Measurements from ENCODE around the gene TGFB2.

TGFB2 gene

DNA sequence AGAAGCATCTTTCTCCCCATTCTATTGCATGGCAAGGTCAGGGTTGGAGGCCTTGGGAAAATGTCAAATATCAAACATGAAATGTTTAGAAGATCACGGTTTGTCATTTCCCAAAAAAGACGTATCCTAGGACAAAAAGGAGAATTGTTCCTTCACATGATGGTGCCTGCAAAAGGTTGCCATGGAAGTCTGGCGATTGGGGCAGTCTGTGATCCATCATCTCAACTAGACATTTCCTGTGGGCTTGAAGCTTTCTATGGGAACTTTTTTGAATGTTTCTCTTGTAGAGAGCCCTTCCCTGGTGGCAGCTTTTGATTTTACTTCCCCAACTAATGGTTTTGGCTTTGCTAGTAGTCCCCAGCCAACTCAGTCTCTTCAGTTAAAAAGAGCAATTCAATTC lies 106.3 kb downstream of the TGFB2 start:
- TF ChIP-seq ZFX (IDR thresholded peaks at IDR 0.05) = no peak
- TF ChIP-seq, protein P1, sequence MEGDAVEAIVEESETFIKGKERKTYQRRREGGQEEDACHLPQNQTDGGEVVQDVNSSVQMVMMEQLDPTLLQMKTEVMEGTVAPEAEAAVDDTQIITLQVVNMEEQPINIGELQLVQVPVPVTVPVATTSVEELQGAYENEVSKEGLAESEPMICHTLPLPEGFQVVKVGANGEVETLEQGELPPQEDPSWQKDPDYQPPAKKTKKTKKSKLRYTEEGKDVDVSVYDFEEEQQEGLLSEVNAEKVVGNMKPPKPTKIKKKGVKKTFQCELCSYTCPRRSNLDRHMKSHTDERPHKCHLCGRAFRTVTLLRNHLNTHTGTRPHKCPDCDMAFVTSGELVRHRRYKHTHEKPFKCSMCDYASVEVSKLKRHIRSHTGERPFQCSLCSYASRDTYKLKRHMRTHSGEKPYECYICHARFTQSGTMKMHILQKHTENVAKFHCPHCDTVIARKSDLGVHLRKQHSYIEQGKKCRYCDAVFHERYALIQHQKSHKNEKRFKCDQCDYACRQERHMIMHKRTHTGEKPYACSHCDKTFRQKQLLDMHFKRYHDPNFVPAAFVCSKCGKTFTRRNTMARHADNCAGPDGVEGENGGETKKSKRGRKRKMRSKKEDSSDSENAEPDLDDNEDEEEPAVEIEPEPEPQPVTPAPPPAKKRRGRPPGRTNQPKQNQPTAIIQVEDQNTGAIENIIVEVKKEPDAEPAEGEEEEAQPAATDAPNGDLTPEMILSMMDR (conservative IDR thresholded peaks at IDR 0.05) = no peak
- H3K27ac ChIP-seq = no peak overlapping the region

DNA sequence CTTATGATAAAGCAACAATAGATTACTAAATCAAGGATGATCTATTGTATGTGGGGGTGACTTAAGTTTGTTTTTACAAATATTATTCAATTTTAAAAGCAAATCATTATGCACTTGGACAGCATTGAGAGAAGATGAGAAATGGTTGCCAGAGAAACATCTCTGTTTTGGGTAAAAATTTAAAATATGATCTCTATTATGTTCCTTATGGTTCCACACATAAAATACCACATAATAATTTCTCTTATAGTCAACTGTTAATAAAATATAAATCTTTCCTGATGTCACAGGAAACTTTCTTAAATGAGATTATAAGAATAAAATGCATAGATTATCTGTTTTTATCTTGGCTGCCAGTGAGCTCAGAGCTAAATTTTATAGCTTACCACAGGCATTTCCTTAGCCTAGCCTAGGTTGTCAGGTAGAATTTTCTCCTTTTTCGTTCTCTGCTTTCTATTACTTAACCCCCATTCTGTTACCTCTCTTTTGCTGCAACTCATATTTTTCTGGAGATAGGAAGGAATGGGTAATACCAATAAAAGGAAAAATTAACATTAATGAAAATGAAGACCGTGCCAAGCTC lies 109.7 kb downstream of the TGFB2 start:
- TF ChIP-seq, protein P1 (conservative IDR thresholded peaks at IDR 0.05) = no peak
- TF ChIP-seq ZFX (IDR thresholded peaks at IDR 0.05) = no peak
- no peak overlapping the region for H3K27ac ChIP-seq

GRCh38 chr1:218456444-218456843 lies 111.3 kb downstream of the TGFB2 start:
- TF ChIP-seq, protein P1 (conservative IDR thresholded peaks at IDR 0.05) = no peak
- TF ChIP-seq ZFX (IDR thresholded peaks at IDR 0.05) = no peak
- no peak overlapping the region for H3K27ac ChIP-seq

DNA sequence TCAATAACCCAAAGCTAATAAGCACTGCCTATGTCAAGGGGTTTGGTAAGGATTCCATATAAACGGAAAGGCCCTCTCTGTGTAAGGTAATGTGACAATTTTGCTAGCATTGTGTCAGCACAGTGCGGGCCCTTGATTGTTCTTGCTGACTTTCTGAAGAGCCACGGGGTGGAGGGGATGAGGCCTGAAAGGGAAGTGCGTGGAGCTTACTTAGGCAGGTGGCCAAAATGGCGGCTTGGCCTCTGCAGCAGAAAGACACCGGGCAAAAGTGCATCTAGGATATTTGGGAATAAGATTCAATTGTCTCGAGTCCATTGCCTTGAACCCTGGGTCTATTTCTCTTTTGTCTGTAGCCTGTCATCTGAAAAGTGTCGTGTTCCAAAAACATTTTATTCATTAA lies 114.3 kb downstream of the TGFB2 start:
- no peak overlapping the region for H3K27ac ChIP-seq
- TF ChIP-seq ZFX (IDR thresholded peaks at IDR 0.05) = no peak
- TF ChIP-seq, protein P1 (conservative IDR thresholded peaks at IDR 0.05) = no peak

GRCh38 chr1:218459878-218460711 lies 115.0 kb downstream of the TGFB2 start:
- H3K27ac ChIP-seq = no peak overlapping the region
- no peak for TF ChIP-seq ZFX (IDR thresholded peaks at IDR 0.05)
- TF ChIP-seq, protein P1 (conservative IDR thresholded peaks at IDR 0.05) = no peak

DNA sequence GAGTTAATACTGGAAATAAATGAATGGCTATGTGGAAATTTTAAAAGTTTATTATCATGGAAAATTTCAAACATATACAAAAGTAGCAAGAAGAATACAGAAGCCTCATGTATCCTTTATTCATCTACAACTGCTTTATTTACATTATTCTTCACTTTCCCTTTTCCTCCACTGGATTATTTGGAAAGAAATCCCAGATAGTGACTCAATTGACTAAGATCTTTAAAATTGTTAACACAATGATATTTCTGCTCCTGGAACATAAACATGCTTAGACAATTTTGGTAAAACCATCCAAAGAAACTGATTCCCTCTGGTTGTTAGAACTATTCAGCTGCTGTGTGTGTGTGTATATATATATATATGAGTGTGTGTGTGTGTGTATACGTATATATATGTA lies 116.2 kb downstream of the TGFB2 start:
- TF ChIP-seq ZFX (IDR thresholded peaks at IDR 0.05) = no peak
- TF ChIP-seq, protein P1 (conservative IDR thresholded peaks at IDR 0.05) = no peak
- H3K27ac ChIP-seq = no peak overlapping the region

DNA sequence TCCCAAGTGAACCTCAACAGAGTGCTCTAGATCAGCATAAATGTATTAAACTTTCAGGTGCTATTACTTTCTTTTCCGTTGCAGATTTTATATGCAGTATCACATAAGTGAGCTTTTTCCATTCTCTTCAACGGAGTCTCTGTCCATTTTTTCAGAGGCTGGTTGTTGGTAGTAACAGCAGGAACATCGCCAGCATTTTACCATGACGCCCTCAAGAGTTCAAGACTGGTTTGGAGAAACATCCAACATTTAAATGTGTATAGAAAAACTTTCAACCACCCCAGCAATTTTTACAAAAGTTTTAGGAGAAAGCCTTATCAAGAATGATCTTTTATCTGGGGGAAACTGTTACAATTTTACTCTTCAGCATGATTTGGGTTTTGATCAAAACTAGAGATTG lies 117.0 kb downstream of the TGFB2 start:
- no peak overlapping the region for H3K27ac ChIP-seq
- TF ChIP-seq, protein P1 (conservative IDR thresholded peaks at IDR 0.05) = no peak
- TF ChIP-seq ZFX (IDR thresholded peaks at IDR 0.05) = no peak
